ENCODE results near the gene PEAK3. TPM values are rescaled to one million over a fixed set of nuclear protein-coding genes. Genes with fewer than 3 reads are reported as not detected.

PEAK3 gene
- polyA plus RNA-seq, 1 of the 3 experiments (the other 2 are of a cell fraction) = not detected

DNA sequence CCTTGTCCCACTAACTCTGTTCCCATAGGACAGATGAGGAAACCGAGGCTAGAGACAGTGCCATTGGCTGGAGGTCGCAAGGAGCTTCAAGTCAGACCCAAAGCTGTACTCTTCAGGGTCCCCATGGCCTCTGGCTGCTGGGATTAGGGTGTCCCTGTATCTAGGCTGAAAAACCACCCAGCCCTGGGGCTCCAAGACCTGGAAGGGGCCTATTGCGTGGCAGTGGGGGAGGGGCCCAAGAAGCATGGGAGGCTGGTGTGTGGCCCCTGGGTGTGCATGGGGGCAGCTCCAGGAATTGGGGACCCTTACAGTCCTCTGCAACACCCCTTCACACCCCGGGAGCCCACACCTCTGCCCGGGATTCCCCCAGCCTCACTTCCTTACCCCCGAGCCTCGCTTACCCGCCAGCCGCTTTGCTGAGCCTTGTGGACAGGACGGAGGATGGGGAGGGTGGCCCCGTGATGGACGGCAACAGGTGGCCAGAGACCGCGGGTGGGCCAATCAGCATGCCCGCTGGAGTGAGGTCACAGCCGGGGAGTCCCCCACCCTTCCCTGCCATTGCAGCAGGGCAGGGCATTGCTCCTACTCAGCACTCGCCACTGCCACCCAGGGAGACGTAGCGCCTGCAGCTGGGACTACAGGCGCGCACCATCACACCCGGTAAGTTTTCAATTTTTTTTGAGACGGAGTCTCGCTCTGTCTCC, 25.8 kb downstream of the PEAK3 start, which contains the start of gene JSRP1:
Gene JSRP1, minus strand, starts transcription at position 436 of the 704 bp plus-strand sequence. CDS start 1,103 bp downstream, outside the sequence.
- H3K79me2 ChIP-seq (ENCODE audit: insufficient read depth) = no peaks in the 10 kb centered on the region
- peak; percentile 94 for DNase-seq
- no peak within 1 kb of the TSS for H2AFZ ChIP-seq (ENCODE audit: low read depth)
- H3K27ac ChIP-seq (ENCODE audit: low read depth in 2 of 2, low read length in 1 of 2) = peak within 1 kb of the TSS in 1 of 2 experiments; percentile 70; a peak in 1 of 4 replicates
- TF ChIP-seq SMC3 (IDR thresholded peaks at IDR 0.05; ENCODE audit: low read depth, low read length) (no peak), RFX5 (IDR thresholded peaks at IDR 0.05; ENCODE audit: low read length) (peak; percentile 63)
- CTCF ChIA-PET = interaction anchor here (1.3 to 4.0 kb wide), 6 partner anchors 10 to 60 kb away, joined by 5 to 16 read pairs (median 8); partner anchors contain the start of gene PLEKHJ1
- H3K4me3 ChIP-seq (ENCODE audit: low read depth in 2 of 2, low read length in 1 of 2) = peak within 1 kb of the TSS in 1 of 2 experiments; percentile 25; a peak in 1 of 4 replicates
- H3K36me3 ChIP-seq (replicated peaks in 1 of 2; ENCODE audit: control insufficient read depth in 1 of 2, insufficient read depth in 2 of 2, low read length in 1 of 2) = peaks cover 0 to 3% of the 10 kb centered on the region in 2 experiments
- no peaks in the 10 kb centered on the region for H3K9me2 ChIP-seq
- WGBS (ENCODE audit: low lambda C conversion rate) = 46% methylated on average over 8 of the region's 24 CpGs
- H3K9ac ChIP-seq = no peak within 1 kb of the TSS
- H3K4me1 ChIP-seq (ENCODE audit: control insufficient read depth in 1 of 2, insufficient read depth in 2 of 2, low read depth in 1 of 2, low read length in 1 of 2) = peaks cover 0 to 17% of the 10 kb centered on the region in 2 experiments; a peak in 1 of 4 replicates
- POLR2A ChIA-PET = interaction anchor here (1.2 to 4.2 kb wide), 3 partner anchors 12 to 19 kb away, joined by 3 to 33 read pairs (median 4); no protein-coding TSS in a partner anchor
- H4K20me1 ChIP-seq (ENCODE audit: insufficient read depth) = no peaks in the 10 kb centered on the region
- H3K27me3 ChIP-seq (ENCODE audit: insufficient read depth) = no peaks in the 10 kb centered on the region
- no peak within 1 kb of the TSS for H3K4me2 ChIP-seq
- H3K9me3 ChIP-seq = no peaks in the 10 kb centered on the region
- peaks cover 7% of the 10 kb centered on the region for H3F3A ChIP-seq (replicated peaks; ENCODE audit: insufficient read depth)

DNA sequence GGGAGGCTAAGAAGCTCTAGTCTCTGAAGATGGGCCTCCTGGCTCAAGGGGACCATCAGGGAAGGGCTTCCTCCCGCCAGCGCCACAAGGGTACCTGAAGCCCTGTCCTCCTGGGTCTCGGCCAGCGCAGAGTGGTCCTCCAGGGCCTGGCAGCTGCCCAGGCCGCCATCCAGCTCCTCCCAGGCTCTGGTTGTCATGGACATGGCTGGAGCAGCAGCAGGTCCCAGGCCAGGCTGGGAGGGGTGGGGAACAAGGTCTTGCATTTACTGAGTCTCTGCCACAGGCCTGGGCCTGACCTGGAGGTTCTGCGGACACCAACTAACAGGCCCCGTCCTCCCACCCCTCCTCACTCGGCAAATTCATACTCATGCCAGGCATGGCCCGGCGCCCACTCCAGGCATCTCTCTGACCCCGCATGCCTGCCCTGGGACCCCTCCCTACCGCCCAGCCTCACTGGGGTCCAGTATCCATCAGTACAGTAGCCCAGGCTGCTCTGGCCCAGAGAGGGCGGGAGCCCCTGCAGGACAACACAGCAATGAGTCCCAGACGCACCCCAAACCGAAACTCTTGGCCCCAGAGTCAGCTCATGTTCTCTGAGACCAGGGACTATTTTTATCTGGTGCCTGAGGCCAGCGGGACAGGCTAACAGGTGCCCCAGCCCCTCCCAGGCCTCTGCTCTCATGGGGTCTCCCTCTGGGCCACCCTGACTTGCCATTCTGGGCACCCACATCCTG, 26.7 kb downstream of the PEAK3 start:
- ChIA-PET CTCF (interaction anchor here (1.4 to 4.0 kb wide), 7 partner anchors 9 to 61 kb away, joined by 4 to 16 read pairs (median 9); partner anchors contain the start of gene PLEKHJ1), POLR2A (interaction anchor here (0.6 to 4.2 kb wide), 5 partner anchors 11 to 83 kb away, joined by 3 to 33 read pairs (median 4); no protein-coding TSS in a partner anchor)
- Histone ChIP-seq H3K36me3 (replicated peaks in 1 of 2; ENCODE audit: control insufficient read depth in 1 of 2, insufficient read depth in 2 of 2, low read length in 1 of 2) (peaks cover 0 to 8% of the 10 kb centered on the region in 2 experiments), H3K9me3 (no peaks in the 10 kb centered on the region), H3F3A (replicated peaks; ENCODE audit: insufficient read depth) (peaks cover 8% of the 10 kb centered on the region), H3K4me3 (ENCODE audit: low read depth in 2 of 2, low read length in 1 of 2) (no peak overlapping the region), H4K20me1 (ENCODE audit: insufficient read depth) (no peaks in the 10 kb centered on the region), H3K4me1 (ENCODE audit: control insufficient read depth in 1 of 2, insufficient read depth in 2 of 2, low read depth in 1 of 2, low read length in 1 of 2) (peaks cover 0 to 17% of the 10 kb centered on the region in 2 experiments; a peak in 1 of 4 replicates), H3K9ac (no peak overlapping the region), H3K27ac (ENCODE audit: low read depth in 2 of 2, low read length in 1 of 2) (peak overlapping the region in 1 of 2 experiments; percentile 70; a peak in 1 of 4 replicates), H3K27me3 (ENCODE audit: insufficient read depth) (no peaks in the 10 kb centered on the region), H2AFZ (ENCODE audit: low read depth) (no peak overlapping the region), H3K4me2 (no peak overlapping the region), H3K79me2 (ENCODE audit: insufficient read depth) (no peaks in the 10 kb centered on the region), H3K9me2 (no peaks in the 10 kb centered on the region)
- WGBS (ENCODE audit: low lambda C conversion rate) = 86% methylated on average over 11 of the region's 16 CpGs
- TF ChIP-seq FOSL2 (IDR thresholded peaks at IDR 0.05; ENCODE audit: borderline replicate concordance, low read depth) (no peak), CHD2 (IDR thresholded peaks at IDR 0.05; ENCODE audit: low read length, partially characterized antibody) (peak; percentile 16), ELF1 (IDR thresholded peaks at IDR 0.05) (no peak), FOXM1 (IDR thresholded peaks at IDR 0.05; ENCODE audit: low read depth) (no peak), TAF1 (IDR thresholded peaks at IDR 0.05; ENCODE audit: borderline replicate concordance, low read depth, low read length) (no peak)
- peak; percentile 78 for DNase-seq

Measured in SK-N-SH (cell line).